Left ventricle myocardium inferior (tissue), 1 donor: Measurements from ENCODE around the gene UGCG. TPM values are rescaled to one million over a fixed set of nuclear protein-coding genes. Genes with fewer than 3 reads are reported as not detected.

Experiments used
- DNase-seq: peaks from one replicate; pipeline ENCODE4 v3.0.0-alpha.2; 2020
- H3K27ac ChIP-seq: fragments of 200-600 bp; replicated peaks from 2 replicates; pipeline ENCODE4 v1.8.0; 2021
- H3K27me3 ChIP-seq: fragments of 200-600 bp; 2 replicates; pipeline ENCODE4 v1.8.0; 2021; ENCODE audit warnings: low read depth
- H3K36me3 ChIP-seq: fragments of 200-600 bp; 2 replicates; pipeline ENCODE4 v1.8.0; 2021
- H3K4me1 ChIP-seq: fragments of 200-600 bp; 2 replicates; pipeline ENCODE4 v1.8.0; 2021
- H3K4me3 ChIP-seq: fragments of 200-600 bp; 2 replicates; pipeline ENCODE4 v1.8.0; 2021; ENCODE audit warnings: mild to moderate bottlenecking, moderate library complexity
- H3K9me3 ChIP-seq: fragments of 200-600 bp; replicated peaks from 2 replicates; pipeline ENCODE4 v1.8.0; 2021
- intact Hi-C: fragments of 100-400 bp; cut with micrococcal nuclease; formaldehyde crosslinking; loops from one replicate; pipeline ENCODE4 v1.11.0; 2022
- total RNA-seq: library from RNA; stranded (reverse); fragmentation: NEBNext Ultra II Directional; extraction: Animal tissue kit (Norgen Biotek cat#: 25700); gene quantifications from one replicate; pipeline ENCODE4 v1.2.1, GENCODE V29; 2021
- TF ChIP-seq, protein P1 (sequence below): fragments of 200-600 bp; IDR thresholded peaks from 2 replicates; pipeline ENCODE4 v1.8.0; 2021; ENCODE audit warnings: antibody characterized with exemption, mild to moderate bottlenecking, borderline replicate concordance
- donor health status: DM: no; HTN: yes; CAD: no; lungs with severe emphysema.

UGCG gene
- total RNA-seq, 1 donor from 2014 or later: 12.7 TPM

DNA sequence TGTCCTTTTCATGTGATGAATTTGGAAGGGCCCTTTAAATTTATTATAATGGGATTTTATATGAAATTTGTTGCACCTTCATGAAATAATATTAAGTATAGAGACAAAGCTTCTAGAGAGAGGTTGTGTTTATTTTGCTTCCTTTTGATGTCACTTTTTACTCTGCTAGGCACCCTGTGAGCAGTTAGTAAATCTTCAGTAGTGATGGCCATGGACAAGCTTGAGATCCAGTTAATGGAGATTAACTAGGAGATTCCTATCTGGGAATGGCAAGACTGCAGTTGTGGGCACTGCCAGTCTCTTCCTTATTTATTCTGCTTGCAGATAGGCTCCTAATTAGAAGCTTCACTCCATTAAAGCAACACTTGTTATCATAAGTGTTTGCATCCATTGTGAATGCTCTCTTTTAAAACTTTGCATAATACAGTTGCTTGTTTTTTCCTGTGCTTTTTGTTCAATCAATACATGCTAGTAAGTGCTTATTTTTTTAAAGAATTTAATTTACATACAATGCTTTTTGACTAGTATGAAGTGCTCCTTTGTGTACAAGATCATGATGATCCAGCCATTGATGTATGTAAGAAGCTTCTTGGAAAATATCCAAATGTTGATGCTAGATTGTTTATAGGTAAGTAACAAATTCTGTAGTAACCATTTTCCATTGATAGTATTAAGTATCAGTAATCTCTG, 25.9 kb downstream of the UGCG start:
- no peak for DNase-seq
- Histone ChIP-seq H3K4me1 (peaks cover 48% of the 10 kb centered on the region), H3K27me3 (no peaks in the 10 kb centered on the region), H3K36me3 (peaks cover 20% of the 10 kb centered on the region), H3K27ac (no peak overlapping the region), H3K9me3 (no peaks in the 10 kb centered on the region), H3K4me3 (no peak overlapping the region)
- intact Hi-C loops: no loop called here
- TF ChIP-seq, protein P1, sequence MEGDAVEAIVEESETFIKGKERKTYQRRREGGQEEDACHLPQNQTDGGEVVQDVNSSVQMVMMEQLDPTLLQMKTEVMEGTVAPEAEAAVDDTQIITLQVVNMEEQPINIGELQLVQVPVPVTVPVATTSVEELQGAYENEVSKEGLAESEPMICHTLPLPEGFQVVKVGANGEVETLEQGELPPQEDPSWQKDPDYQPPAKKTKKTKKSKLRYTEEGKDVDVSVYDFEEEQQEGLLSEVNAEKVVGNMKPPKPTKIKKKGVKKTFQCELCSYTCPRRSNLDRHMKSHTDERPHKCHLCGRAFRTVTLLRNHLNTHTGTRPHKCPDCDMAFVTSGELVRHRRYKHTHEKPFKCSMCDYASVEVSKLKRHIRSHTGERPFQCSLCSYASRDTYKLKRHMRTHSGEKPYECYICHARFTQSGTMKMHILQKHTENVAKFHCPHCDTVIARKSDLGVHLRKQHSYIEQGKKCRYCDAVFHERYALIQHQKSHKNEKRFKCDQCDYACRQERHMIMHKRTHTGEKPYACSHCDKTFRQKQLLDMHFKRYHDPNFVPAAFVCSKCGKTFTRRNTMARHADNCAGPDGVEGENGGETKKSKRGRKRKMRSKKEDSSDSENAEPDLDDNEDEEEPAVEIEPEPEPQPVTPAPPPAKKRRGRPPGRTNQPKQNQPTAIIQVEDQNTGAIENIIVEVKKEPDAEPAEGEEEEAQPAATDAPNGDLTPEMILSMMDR: no peak

DNA sequence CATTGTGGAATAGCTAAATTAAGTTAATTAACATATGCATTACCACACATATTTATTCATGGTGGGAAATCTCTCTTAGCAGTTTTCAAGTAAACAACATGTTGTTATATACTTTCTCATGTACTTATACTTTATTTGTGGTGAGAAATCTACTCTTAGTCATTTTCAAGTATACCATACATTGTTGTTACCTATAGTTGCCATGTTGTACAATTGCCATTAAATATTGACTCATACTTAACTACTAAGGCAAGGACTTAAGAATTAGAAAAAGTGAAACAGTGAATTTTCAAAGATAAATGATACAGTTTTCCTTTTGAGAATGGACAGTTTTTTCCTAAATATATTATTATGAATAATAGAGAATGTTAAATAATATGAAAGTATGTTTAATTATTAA, 27.7 kb downstream of the UGCG start:
- Histone ChIP-seq H3K4me1 (peaks cover 50% of the 10 kb centered on the region), H3K4me3 (no peak overlapping the region), H3K27ac (no peak overlapping the region), H3K27me3 (no peaks in the 10 kb centered on the region), H3K9me3 (no peaks in the 10 kb centered on the region), H3K36me3 (peaks cover 30% of the 10 kb centered on the region)
- DNase-seq: no peak
- TF ChIP-seq, protein P1: no peak
- intact Hi-C loops: no loop called here

DNA sequence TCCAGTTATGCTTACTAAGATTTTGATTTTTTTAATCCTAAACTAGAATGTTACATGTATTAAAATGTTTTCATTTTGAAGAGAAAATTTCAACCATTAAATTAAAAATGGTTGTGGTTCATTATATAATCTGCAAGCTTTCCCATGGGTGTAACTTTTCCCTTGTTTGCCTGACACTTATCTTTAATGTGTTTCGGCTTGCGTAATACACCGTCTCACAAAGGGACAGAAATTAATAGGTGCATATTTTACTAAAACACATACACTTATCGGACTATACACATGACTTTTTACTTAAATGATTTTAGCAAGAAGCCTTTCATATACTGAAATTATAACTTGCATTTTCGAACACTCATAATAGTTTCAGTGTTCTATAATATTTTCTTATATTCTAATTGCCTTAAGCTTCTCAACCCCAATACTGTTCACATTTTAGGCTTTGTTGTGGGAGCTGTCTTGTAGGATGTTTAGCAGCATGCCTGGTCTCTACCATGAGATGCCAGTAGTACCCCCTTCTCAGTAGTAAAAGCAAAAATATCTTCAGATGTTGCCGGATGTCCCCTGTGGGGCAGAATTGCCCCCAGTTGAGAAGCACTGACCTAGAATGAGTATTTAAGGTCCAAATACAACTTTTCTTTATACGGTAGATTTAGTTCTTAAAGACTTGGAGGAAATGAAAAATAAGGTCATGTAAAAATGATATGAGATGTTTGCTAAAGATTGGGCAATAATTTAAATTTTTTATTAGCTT, 28.6 kb downstream of the UGCG start:
- H3K4me1 ChIP-seq: peaks cover 43% of the 10 kb centered on the region
- H3K27me3 ChIP-seq: no peaks in the 10 kb centered on the region
- peaks cover 39% of the 10 kb centered on the region for H3K36me3 ChIP-seq
- intact Hi-C loops: no loop called here
- H3K4me3 ChIP-seq: no peak overlapping the region
- TF ChIP-seq, protein P1: no peak
- DNase-seq: no peak
- H3K27ac ChIP-seq: peak overlapping the region; percentile 14
- no peaks in the 10 kb centered on the region for H3K9me3 ChIP-seq

DNA sequence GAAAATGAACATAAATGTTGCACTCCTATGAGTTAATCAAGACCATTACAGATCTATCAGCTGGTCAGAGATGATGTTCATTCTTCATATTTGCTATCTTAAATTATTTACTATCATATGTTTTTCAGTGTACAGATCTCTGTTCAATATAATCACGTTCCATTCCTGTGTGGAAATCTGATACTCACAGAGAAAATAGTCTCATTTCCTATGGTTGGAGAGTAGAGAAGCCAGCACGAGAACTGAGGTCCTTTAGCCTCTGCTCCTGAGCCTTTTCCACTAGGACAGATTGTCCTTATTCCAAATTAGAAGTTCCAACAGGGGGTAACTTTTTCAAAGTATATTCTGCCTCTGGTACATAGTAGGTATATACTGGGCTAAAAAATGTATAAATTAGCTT, 29.2 kb downstream of the UGCG start:
- peaks cover 39% of the 10 kb centered on the region for H3K36me3 ChIP-seq
- peak overlapping the region; percentile 14 for H3K27ac ChIP-seq
- no peak for DNase-seq
- no peak overlapping the region for H3K4me3 ChIP-seq
- no peaks in the 10 kb centered on the region for H3K27me3 ChIP-seq
- intact Hi-C loops: no loop called here
- H3K4me1 ChIP-seq: peaks cover 43% of the 10 kb centered on the region
- TF ChIP-seq, protein P1: no peak
- H3K9me3 ChIP-seq: no peaks in the 10 kb centered on the region

DNA sequence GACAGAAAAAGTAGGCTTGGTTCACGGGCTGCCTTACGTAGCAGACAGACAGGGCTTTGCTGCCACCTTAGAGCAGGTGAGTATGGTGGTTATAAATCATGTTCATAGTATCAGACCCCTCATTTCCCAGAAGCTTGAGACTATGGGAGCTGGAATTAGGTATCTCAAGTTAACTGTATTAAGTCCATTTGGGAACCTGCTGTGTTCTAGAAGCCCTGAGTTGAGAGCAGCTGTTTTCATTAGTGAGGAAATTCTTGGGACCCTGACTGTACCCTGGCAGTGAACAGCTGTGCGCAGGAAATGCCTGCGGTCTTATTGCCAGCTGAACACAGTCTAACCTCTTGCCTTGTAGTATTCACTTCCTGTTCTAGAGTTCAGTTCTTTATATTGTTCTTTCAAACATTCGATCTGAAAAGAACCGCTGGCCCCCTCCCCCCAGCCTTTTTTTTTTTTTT, 29.8 kb downstream of the UGCG start:
- H3K36me3 ChIP-seq: peaks cover 44% of the 10 kb centered on the region
- intact Hi-C loops: no loop called here
- peak overlapping the region; percentile 17 for H3K27ac ChIP-seq
- peak; percentile 34 for DNase-seq
- no peaks in the 10 kb centered on the region for H3K27me3 ChIP-seq
- H3K9me3 ChIP-seq: no peaks in the 10 kb centered on the region
- peaks cover 43% of the 10 kb centered on the region for H3K4me1 ChIP-seq
- TF ChIP-seq, protein P1: no peak
- H3K4me3 ChIP-seq: no peak overlapping the region
